ENCODE results near the gene PIANP.

PIANP gene

GRCh38 chr12:6701078-6701768 is 608 bp upstream of the PIANP start:
- DNase-seq: no peak

- peak; percentile 46 for DNase-seq
Measured at GRCh38 chr12:6699989-6700645, 498 bp downstream of the PIANP start.

GRCh38 chr12:6699259-6699988 is 1.2 kb downstream of the PIANP start:
- no peak for DNase-seq

- DNase-seq: no peak
Measured at GRCh38 chr12:6698352-6699046, 2.1 kb downstream of the PIANP start.

GRCh38 chr12:6697584-6698351 is 2.8 kb downstream of the PIANP start:
- DNase-seq: no peak

GRCh38 chr12:6696690-6697583 is 3.7 kb downstream of the PIANP start:
- DNase-seq: no peak

GRCh38 chr12:6695313-6696045 is 5.1 kb downstream of the PIANP start:
- no peak for DNase-seq

- no peak for DNase-seq
Measured at GRCh38 chr12:6694701-6695100, 5.9 kb downstream of the PIANP start.

GRCh38 chr12:6693832-6694355 is 6.7 kb downstream of the PIANP start:
- no peak for DNase-seq

GRCh38 chr12:6692888-6693287 is 7.7 kb downstream of the PIANP start:
- no peak for DNase-seq

- DNase-seq: no peak
Measured at GRCh38 chr12:6691473-6691872, 9.1 kb downstream of the PIANP start.

- peak; percentile 91 for DNase-seq
Measured at GRCh38 chr12:6688999-6689882, 11.4 kb downstream of the PIANP start, which contains the start of gene ZNF384. TSS of gene ZNF384 (minus strand) at chr12:6689375. CDS start at chr12:6679520, 9,855 bp downstream.

GRCh38 chr12:6688543-6688998 is 12.0 kb downstream of the PIANP start:
- no peak for DNase-seq

- DNase-seq: no peak
Measured at GRCh38 chr12:6685814-6686213, 14.8 kb downstream of the PIANP start.

GRCh38 chr12:6684609-6685008 is 16.0 kb downstream of the PIANP start:
- DNase-seq: no peak

GRCh38 chr12:6676962-6677361 is 23.7 kb downstream of the PIANP start:
- no peak for DNase-seq

GRCh38 chr12:6672143-6672542 is 28.5 kb downstream of the PIANP start:
- no peak for DNase-seq

GRCh38 chr12:6667559-6668210 is 32.9 kb downstream of the PIANP start:
- no peak for DNase-seq

- DNase-seq: no peak
Measured at GRCh38 chr12:6666211-6666610, 34.4 kb downstream of the PIANP start.
